ENCODE results near the gene TNNI2.

TNNI2 gene

DNA sequence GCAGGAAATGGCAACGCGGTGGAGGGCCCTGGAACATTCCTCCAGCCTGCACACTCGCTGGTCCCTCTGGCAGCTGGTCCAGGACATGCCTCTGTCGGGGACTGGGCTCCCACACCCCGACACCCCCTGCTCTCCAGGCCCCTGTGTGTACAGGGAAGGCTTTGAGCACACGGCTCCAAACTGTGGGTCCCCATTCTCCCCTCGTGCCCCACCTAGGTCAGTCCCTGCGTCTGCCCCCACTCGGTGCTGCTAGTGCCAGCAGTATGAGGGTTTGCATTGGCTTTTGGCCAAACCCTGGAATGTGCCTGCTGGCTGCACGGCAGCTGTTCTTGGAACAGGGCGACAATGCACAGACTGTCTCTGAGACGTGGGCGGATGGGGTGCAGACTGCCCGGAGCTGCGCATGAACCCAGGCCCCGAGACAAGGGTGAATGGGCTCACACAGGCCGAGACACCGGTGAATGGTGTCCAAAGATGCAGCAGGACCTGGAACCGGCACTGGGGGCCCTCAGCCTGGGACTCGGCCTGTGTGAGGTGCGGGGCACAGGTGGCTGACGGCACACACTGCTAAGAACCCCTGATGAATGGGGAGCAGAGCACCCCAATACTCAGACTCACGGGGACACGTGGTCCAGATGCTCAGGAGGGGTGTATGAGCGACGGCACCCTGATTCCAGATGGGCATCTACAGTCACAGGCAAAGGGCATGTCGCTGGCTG is 11.5 kb upstream of the TNNI2 start:
- peaks cover 11% of the 10 kb centered on the region for H3K4me1 ChIP-seq (ENCODE audit: insufficient read depth, insufficient read length)
- H3K36me3 ChIP-seq (ENCODE audit: insufficient read depth, insufficient read length, low read length), result no peaks in the 10 kb centered on the region
- H3K4me3 ChIP-seq (ENCODE audit: insufficient read length, low read depth), result no peak overlapping the region
- no peaks in the 10 kb centered on the region for H3K27me3 ChIP-seq (ENCODE audit: insufficient read depth, insufficient read length)
- TF ChIP-seq ZNF274 (IDR thresholded peaks at IDR 0.05; ENCODE audit: low read depth, low read length), result no peak
- TF ChIP-seq SUZ12 (IDR thresholded peaks at IDR 0.05; ENCODE audit: extremely low read depth, insufficient read depth, insufficient read length), result no peak
- TF ChIP-seq YY1 (IDR thresholded peaks at IDR 0.05; ENCODE audit: insufficient read depth, insufficient read length), result no peak
- no peaks in the 10 kb centered on the region; the same call in 1 of the 2 replicates for H3K9me3 ChIP-seq (ENCODE audit: insufficient read depth, low read length)
- no peak for DNase-seq (ENCODE audit: low read depth, low spot score)
- no peak overlapping the region for H3K9ac ChIP-seq (ENCODE audit: insufficient read length, low read depth)

DNA sequence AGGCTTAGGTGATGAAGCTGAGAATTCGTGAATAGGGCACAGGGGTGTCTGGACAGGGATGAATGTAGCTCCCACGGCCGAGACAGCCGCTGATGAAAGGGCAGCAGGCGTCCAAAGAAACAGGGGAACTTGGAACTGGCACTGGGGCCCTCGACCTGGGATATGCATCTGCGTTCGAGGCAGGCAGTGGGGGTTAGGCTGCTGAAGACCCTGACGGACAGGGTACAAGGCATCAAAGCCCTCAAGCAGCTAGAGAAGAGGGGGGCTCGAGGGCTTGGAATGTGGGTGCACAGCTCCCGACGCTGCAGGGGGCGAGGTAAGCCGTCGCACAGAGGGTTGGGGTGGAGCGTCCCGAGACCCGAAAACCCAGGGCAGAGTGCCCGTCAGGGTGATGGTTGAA is 10.8 kb upstream of the TNNI2 start:
- Histone ChIP-seq H3K27me3 (ENCODE audit: insufficient read depth, insufficient read length) (peaks cover 3% of the 10 kb centered on the region), H3K9ac (ENCODE audit: insufficient read length, low read depth) (no peak overlapping the region), H3K4me3 (ENCODE audit: insufficient read length, low read depth) (no peak overlapping the region), H3K36me3 (ENCODE audit: insufficient read depth, insufficient read length, low read length) (no peaks in the 10 kb centered on the region), H3K4me1 (ENCODE audit: insufficient read depth, insufficient read length) (peaks cover 11% of the 10 kb centered on the region), H3K9me3 (ENCODE audit: insufficient read depth, low read length) (no peaks in the 10 kb centered on the region; the same call in 1 of the 2 replicates)
- no peak for DNase-seq (ENCODE audit: low read depth, low spot score)
- no peak for TF ChIP-seq SUZ12 (IDR thresholded peaks at IDR 0.05; ENCODE audit: extremely low read depth, insufficient read depth, insufficient read length)
- TF ChIP-seq YY1 (IDR thresholded peaks at IDR 0.05; ENCODE audit: insufficient read depth, insufficient read length), result no peak
- TF ChIP-seq ZNF274 (IDR thresholded peaks at IDR 0.05; ENCODE audit: low read depth, low read length), result no peak

DNA sequence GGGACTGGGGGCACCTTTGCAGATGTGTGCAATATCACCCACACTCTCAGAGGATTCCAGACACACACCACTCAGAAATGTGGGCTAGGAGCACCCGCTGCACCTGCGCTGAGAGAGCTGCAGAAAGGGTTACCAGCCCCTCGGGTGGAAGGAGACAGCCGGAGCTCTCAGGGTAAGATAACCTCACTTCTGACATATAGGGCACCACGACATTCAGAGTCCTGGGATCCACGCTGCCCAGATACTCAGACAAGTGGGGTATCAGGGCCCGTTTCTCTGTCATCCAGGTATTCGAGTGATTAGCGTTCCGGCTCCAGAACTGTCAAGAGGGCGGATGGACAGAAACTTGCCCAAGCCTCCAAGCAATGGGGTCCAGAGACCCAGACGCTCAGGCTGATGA is 10.2 kb upstream of the TNNI2 start:
- Histone ChIP-seq H3K9me3 (ENCODE audit: insufficient read depth, low read length) (no peaks in the 10 kb centered on the region; the same call in 1 of the 2 replicates), H3K4me3 (ENCODE audit: insufficient read length, low read depth) (no peak overlapping the region), H3K27me3 (ENCODE audit: insufficient read depth, insufficient read length) (peaks cover 9% of the 10 kb centered on the region), H3K9ac (ENCODE audit: insufficient read length, low read depth) (no peak overlapping the region), H3K4me1 (ENCODE audit: insufficient read depth, insufficient read length) (peaks cover 13% of the 10 kb centered on the region), H3K36me3 (ENCODE audit: insufficient read depth, insufficient read length, low read length) (no peaks in the 10 kb centered on the region)
- no peak for DNase-seq (ENCODE audit: low read depth, low spot score)
- TF ChIP-seq ZNF274 (IDR thresholded peaks at IDR 0.05; ENCODE audit: low read depth, low read length), result no peak
- TF ChIP-seq SUZ12 (IDR thresholded peaks at IDR 0.05; ENCODE audit: extremely low read depth, insufficient read depth, insufficient read length), result no peak
- TF ChIP-seq YY1 (IDR thresholded peaks at IDR 0.05; ENCODE audit: insufficient read depth, insufficient read length), result no peak

DNA sequence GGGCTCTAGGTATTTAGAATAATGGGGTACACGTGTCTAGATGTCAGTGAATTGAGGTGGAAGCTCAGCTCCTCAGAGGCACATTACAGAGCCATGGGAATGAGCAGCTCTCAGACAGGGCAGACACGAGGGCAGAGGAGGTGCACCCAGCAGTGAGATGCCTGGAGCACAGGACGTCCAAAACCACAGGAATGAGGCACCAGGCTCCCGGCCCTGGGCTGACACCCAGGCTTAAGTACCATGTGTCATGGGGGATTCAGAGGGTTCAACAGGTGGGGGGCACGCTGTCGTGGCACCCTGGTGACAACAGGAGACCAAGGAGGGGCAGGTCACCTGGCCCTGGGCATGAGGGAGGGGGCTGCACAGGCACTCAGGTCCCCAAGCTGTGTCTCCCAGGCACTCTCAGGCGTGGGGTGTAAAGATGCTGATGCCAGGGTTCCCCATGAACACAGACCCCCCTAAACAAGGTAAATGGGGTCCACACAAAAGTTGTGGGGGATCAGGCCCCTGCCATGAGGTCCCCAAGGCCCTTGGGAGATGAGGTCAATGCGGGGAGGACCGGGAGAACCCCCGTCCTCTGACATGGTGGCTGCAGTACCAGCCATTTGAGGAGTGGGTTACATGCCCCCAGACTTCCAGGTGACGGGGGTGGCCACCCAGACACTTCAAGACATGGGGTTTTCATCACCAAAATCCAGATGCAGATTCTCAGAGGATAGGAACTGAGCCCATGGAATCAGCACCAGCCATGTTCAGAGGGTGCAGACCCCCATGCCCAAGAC is 9.6 kb upstream of the TNNI2 start:
- TF ChIP-seq YY1 (IDR thresholded peaks at IDR 0.05; ENCODE audit: insufficient read depth, insufficient read length) (no peak), SUZ12 (IDR thresholded peaks at IDR 0.05; ENCODE audit: extremely low read depth, insufficient read depth, insufficient read length) (no peak), ZNF274 (IDR thresholded peaks at IDR 0.05; ENCODE audit: low read depth, low read length) (no peak)
- H3K4me3 ChIP-seq (ENCODE audit: insufficient read length, low read depth), result no peak overlapping the region
- H3K36me3 ChIP-seq (ENCODE audit: insufficient read depth, insufficient read length, low read length), result no peaks in the 10 kb centered on the region
- DNase-seq (ENCODE audit: low read depth, low spot score), result no peak
- peaks cover 13% of the 10 kb centered on the region for H3K4me1 ChIP-seq (ENCODE audit: insufficient read depth, insufficient read length)
- H3K9me3 ChIP-seq (ENCODE audit: insufficient read depth, low read length), result no peaks in the 10 kb centered on the region; the same call in 1 of the 2 replicates
- H3K27me3 ChIP-seq (ENCODE audit: insufficient read depth, insufficient read length), result peaks cover 9% of the 10 kb centered on the region
- no peak overlapping the region for H3K9ac ChIP-seq (ENCODE audit: insufficient read length, low read depth)

DNA sequence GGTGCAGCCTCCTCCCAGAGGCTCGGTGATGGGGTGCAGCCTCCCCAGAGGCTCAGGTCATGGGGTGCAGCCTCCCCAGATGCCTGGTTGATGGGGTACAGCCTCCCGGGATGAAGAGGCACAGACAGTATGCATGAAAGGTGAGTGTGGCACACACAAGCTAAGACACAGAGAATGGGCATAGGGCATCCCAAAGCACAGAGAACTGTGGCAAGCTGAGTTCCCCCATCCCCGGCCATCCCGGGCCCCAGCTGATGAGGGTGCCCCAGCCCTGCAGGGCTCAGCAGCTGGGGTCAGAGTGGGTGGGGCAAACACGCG is 8.8 kb upstream of the TNNI2 start:
- DNase-seq (ENCODE audit: low read depth, low spot score), result no peak
- Histone ChIP-seq H3K36me3 (ENCODE audit: insufficient read depth, insufficient read length, low read length) (no peaks in the 10 kb centered on the region), H3K9me3 (ENCODE audit: insufficient read depth, low read length) (no peaks in the 10 kb centered on the region; the same call in 1 of the 2 replicates), H3K9ac (ENCODE audit: insufficient read length, low read depth) (no peak overlapping the region), H3K4me3 (ENCODE audit: insufficient read length, low read depth) (no peak overlapping the region), H3K4me1 (ENCODE audit: insufficient read depth, insufficient read length) (peaks cover 16% of the 10 kb centered on the region), H3K27me3 (ENCODE audit: insufficient read depth, insufficient read length) (peaks cover 9% of the 10 kb centered on the region)
- TF ChIP-seq YY1 (IDR thresholded peaks at IDR 0.05; ENCODE audit: insufficient read depth, insufficient read length) (no peak), SUZ12 (IDR thresholded peaks at IDR 0.05; ENCODE audit: extremely low read depth, insufficient read depth, insufficient read length) (no peak), ZNF274 (IDR thresholded peaks at IDR 0.05; ENCODE audit: low read depth, low read length) (no peak)

DNA sequence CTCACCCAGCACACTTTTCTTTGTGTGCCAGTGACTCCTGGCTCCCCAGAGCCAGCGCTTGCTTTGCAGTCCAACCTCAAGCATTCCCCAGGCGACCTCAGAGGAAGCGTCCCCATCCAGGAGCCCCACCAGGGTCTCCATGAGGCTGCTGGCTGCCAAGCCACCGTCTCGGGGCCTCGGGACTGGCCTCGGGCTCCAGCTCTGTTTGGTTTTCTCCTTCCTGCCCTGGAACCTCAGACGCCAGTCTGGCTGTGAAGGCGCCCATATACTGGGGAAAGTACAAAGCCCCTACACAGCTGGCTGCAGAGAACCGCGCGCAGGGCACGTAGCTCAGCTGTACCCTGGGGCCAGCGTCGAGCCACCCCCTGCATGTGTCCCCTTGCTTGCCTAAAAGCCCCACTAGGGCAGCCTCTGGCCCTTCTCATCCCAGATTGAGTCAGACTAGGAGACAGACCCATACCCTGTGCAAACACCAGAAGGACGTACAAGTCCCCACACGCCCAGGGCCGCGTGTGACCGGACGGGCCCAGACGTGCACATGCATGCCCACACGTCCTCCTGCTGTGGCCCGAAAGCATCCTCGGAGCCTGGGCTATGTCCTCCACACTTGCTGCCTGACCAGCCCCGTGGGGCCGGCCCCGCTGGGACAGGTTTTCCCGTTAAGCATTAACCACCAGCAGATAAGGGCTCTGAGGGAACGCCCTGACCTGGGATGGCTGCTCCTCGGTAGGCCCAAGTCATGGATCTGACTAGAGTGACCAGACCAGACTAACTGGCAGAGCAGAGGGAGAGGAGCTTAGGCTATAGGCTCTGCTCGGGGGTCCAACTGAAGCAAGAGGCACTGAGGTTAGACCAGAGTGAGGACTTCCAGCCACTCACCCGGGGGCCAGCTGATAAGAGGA is 8.2 kb upstream of the TNNI2 start:
- no peak for TF ChIP-seq ZNF274 (IDR thresholded peaks at IDR 0.05; ENCODE audit: low read depth, low read length)
- no peak for TF ChIP-seq SUZ12 (IDR thresholded peaks at IDR 0.05; ENCODE audit: extremely low read depth, insufficient read depth, insufficient read length)
- no peak for TF ChIP-seq YY1 (IDR thresholded peaks at IDR 0.05; ENCODE audit: insufficient read depth, insufficient read length)
- Histone ChIP-seq H3K4me3 (ENCODE audit: insufficient read length, low read depth) (no peak overlapping the region), H3K4me1 (ENCODE audit: insufficient read depth, insufficient read length) (peaks cover 16% of the 10 kb centered on the region), H3K27me3 (ENCODE audit: insufficient read depth, insufficient read length) (peaks cover 9% of the 10 kb centered on the region), H3K36me3 (ENCODE audit: insufficient read depth, insufficient read length, low read length) (no peaks in the 10 kb centered on the region), H3K9me3 (ENCODE audit: insufficient read depth, low read length) (no peaks in the 10 kb centered on the region; the same call in 1 of the 2 replicates), H3K9ac (ENCODE audit: insufficient read length, low read depth) (peak overlapping the region; percentile 17)
- DNase-seq (ENCODE audit: low read depth, low spot score), result no peak
